ENCODE results near the gene DYNC1LI2.

GRCh38 chr16:66692341-66692740, 59.1 kb downstream of the DYNC1LI2 start:
- TF ChIP-seq, protein P1, sequence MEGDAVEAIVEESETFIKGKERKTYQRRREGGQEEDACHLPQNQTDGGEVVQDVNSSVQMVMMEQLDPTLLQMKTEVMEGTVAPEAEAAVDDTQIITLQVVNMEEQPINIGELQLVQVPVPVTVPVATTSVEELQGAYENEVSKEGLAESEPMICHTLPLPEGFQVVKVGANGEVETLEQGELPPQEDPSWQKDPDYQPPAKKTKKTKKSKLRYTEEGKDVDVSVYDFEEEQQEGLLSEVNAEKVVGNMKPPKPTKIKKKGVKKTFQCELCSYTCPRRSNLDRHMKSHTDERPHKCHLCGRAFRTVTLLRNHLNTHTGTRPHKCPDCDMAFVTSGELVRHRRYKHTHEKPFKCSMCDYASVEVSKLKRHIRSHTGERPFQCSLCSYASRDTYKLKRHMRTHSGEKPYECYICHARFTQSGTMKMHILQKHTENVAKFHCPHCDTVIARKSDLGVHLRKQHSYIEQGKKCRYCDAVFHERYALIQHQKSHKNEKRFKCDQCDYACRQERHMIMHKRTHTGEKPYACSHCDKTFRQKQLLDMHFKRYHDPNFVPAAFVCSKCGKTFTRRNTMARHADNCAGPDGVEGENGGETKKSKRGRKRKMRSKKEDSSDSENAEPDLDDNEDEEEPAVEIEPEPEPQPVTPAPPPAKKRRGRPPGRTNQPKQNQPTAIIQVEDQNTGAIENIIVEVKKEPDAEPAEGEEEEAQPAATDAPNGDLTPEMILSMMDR (conservative IDR thresholded peaks at IDR 0.05; ENCODE audit: low read length): no peak
- TF ChIP-seq EZH2phosphoT487 (IDR thresholded peaks at IDR 0.05; ENCODE audit: borderline replicate concordance): no peak

Data from Loucy (cell line).